HepG2 (cell line): Measurements from ENCODE around the gene ZNF771. TPM values are rescaled to one million over a fixed set of nuclear protein-coding genes. Genes with fewer than 3 reads are reported as not detected.
A peak's percentile ranks its signal among the peaks of the same experiment; 100 is the strongest.

Experiments
- AGO1 ChIP-seq: fragments of 200-400 bp; formaldehyde crosslinking; IDR thresholded peaks from 2 replicates; pipeline ENCODE4 v1.6.1; 2017; ENCODE audit warnings: mild to moderate bottlenecking, low read depth, low read length, moderate library complexity; ENCODE audit not compliant: poor library complexity, severe bottlenecking
- CC2D1A ChIP-seq: sonication (generic); formaldehyde crosslinking; IDR thresholded peaks from 2 replicates; pipeline ENCODE4 v1.8.1; 2023; ENCODE audit warnings: mild to moderate bottlenecking, missing genetic modification reagents
- CENPT ChIP-seq: sonication (generic); formaldehyde crosslinking; IDR thresholded peaks from 2 replicates; pipeline ENCODE4 v1.8.0; 2022; ENCODE audit warnings: low read depth, mild to moderate bottlenecking, moderate library complexity, missing genetic modification reagents
- EEA1 ChIP-seq: sonication (generic); formaldehyde crosslinking; IDR thresholded peaks from 2 replicates; pipeline ENCODE4 v1.5.1; 2020; ENCODE audit warnings: mild to moderate bottlenecking, missing genetic modification reagents, borderline replicate concordance
- ESRRA ChIP-seq: sonication (generic); formaldehyde crosslinking; IDR thresholded peaks from 2 replicates; pipeline ENCODE4 v1.5.1; 2020; ENCODE audit warnings: mild to moderate bottlenecking, low read depth, missing genetic modification reagents
- EZH2 ChIP-seq: conservative IDR thresholded peaks from 2 replicates; pipeline ENCODE4 v1.6.1; 2012; ENCODE audit warnings: mild to moderate bottlenecking, low read depth, low read length, moderate library complexity
- FOXK2 ChIP-seq: fragments of 450-650 bp; IDR thresholded peaks from 2 replicates; pipeline ENCODE4 v1.6.1; 2016
- HNRNPL ChIP-seq: fragments of 200-400 bp; formaldehyde crosslinking; IDR thresholded peaks from 2 replicates; pipeline ENCODE4 v1.6.1; 2017; ENCODE audit warnings: mild to moderate bottlenecking, low read depth, low read length
- ISL2 ChIP-seq: sonication (generic); formaldehyde crosslinking; IDR thresholded peaks from 2 replicates; pipeline ENCODE4 v1.5.0; 2020; ENCODE audit warnings: missing genetic modification reagents
- KAT7 ChIP-seq: IDR thresholded peaks from 2 replicates; pipeline ENCODE4 v1.6.1; 2018; ENCODE audit warnings: borderline replicate concordance, missing compliant biosample characterization
- NBN ChIP-seq: fragments of 450-650 bp; conservative IDR thresholded peaks from 2 replicates; pipeline ENCODE4 v1.6.1; 2017
- NFIB ChIP-seq: sonication (generic); formaldehyde crosslinking; IDR thresholded peaks from 2 replicates; pipeline ENCODE4 v1.9.0; 2021; ENCODE audit warnings: missing genetic modification reagents, mild to moderate bottlenecking, borderline replicate concordance
- NR2F6 ChIP-seq, 2 experiments: IDR thresholded peaks; 2 replicates each; pipeline ENCODE4 v1.6.1; 2016; ENCODE audit warnings: antibody characterized with exemption in 1 of 2, mild to moderate bottlenecking in 1 of 2
- REXO4 ChIP-seq: sonication (generic); formaldehyde crosslinking; IDR thresholded peaks from 2 replicates; pipeline ENCODE4 v1.8.0; 2022; ENCODE audit warnings: missing genetic modification reagents, mild to moderate bottlenecking, borderline replicate concordance
- RNF2 ChIP-seq: fragments of 450-650 bp; conservative IDR thresholded peaks from 2 replicates; pipeline ENCODE4 v1.6.1; 2016; ENCODE audit warnings: low read depth
- SIX4 ChIP-seq: sonication (generic); formaldehyde crosslinking; IDR thresholded peaks from 2 replicates; pipeline ENCODE4 v1.4.0; 2020; ENCODE audit warnings: missing genetic modification reagents
- TBX2 ChIP-seq: sonication (generic); formaldehyde crosslinking; IDR thresholded peaks from 2 replicates; pipeline ENCODE4 v1.5.0; 2020; ENCODE audit warnings: missing genetic modification reagents, mild to moderate bottlenecking, borderline replicate concordance
- ZEB1 ChIP-seq: IDR thresholded peaks from 2 replicates; pipeline ENCODE4 v1.6.1; 2012; ENCODE audit warnings: mild to moderate bottlenecking, low read depth, inconsistent platforms; ENCODE audit not compliant: insufficient replicate concordance
- ZNF501 ChIP-seq: sonication (generic); formaldehyde crosslinking; IDR thresholded peaks from 2 replicates; pipeline ENCODE4 v1.5.1; 2020; ENCODE audit warnings: mild to moderate bottlenecking, moderate library complexity, missing genetic modification reagents
- ZNF572 ChIP-seq: sonication (generic); formaldehyde crosslinking; IDR thresholded peaks from 2 replicates; pipeline ENCODE4 v1.5.1; 2020; ENCODE audit warnings: mild to moderate bottlenecking, missing genetic modification reagents
- ZNF615 ChIP-seq: sonication (generic); formaldehyde crosslinking; IDR thresholded peaks from 2 replicates; pipeline ENCODE4 v1.5.0; 2020; ENCODE audit warnings: mild to moderate bottlenecking, missing genetic modification reagents, borderline replicate concordance
- ZNF737 ChIP-seq: sonication (generic); formaldehyde crosslinking; IDR thresholded peaks from 2 replicates; pipeline ENCODE4 v1.5.0; 2020; ENCODE audit warnings: missing genetic modification reagents, mild to moderate bottlenecking, borderline replicate concordance
- ZNF841 ChIP-seq: sonication (generic); formaldehyde crosslinking; IDR thresholded peaks from 2 replicates; pipeline ENCODE4 v1.8.1; 2023; ENCODE audit warnings: missing genetic modification reagents, borderline replicate concordance
- polyA plus RNA-seq, 8 experiments: library from polyadenylated mRNA; depleted of rRNA in 3 of 8; stranded (reverse) in 7 of 8; unstranded in 1 of 8; fragments of >200 nt; fragmentation: Illumina TruSeq in 4 of 8; extraction: Trizol in 4 of 8; gene quantifications; 2 replicates each; pipeline versions ENCODE4 v1.2.1 to v1.2.3, GENCODE V29; 2011 to 2016; ENCODE audit warnings: low read depth in 4 of 8, missing spikeins in 1 of 8, mixed read lengths in 1 of 8; ENCODE audit not compliant: insufficient read depth in 1 of 8
- total RNA-seq, 5 experiments: library from RNA; depleted of rRNA; stranded (reverse); fragments of >200 nt; fragmentation: Illumina TruSeq; extraction: Trizol; gene quantifications; 2 replicates each; pipeline ENCODE4 v1.2.3, GENCODE V29; 2016; ENCODE audit warnings: low read depth in 1 of 5
- TF ChIP-seq, protein P1 (sequence below): sonication (generic); formaldehyde crosslinking; IDR thresholded peaks from 2 replicates; pipeline ENCODE4 v1.4.0; 2020; ENCODE audit warnings: missing genetic modification reagents
- TF ChIP-seq, protein P2 (sequence below): sonication (generic); formaldehyde crosslinking; IDR thresholded peaks from 2 replicates; pipeline ENCODE4 v1.5.0; 2020; ENCODE audit warnings: mild to moderate bottlenecking, low read depth, missing genetic modification reagents, borderline replicate concordance
- TF ChIP-seq, protein P3 (sequence below): sonication (generic); formaldehyde crosslinking; IDR thresholded peaks from 2 replicates; pipeline ENCODE4 v1.8.1; 2023; ENCODE audit warnings: mild to moderate bottlenecking, missing genetic modification reagents, borderline replicate concordance
- TF ChIP-seq, protein P4 (sequence below): sonication (generic); formaldehyde crosslinking; IDR thresholded peaks from 2 replicates; pipeline ENCODE4 v1.5.0; 2020; ENCODE audit warnings: missing genetic modification reagents

The ZNF771 gene
- total and polyA plus RNA-seq, 2 of the 13 experiments (the other 11 are each of a cell fraction or from before 2014, with no cell fraction given) = 5.0 to 11.8 TPM

DNA sequence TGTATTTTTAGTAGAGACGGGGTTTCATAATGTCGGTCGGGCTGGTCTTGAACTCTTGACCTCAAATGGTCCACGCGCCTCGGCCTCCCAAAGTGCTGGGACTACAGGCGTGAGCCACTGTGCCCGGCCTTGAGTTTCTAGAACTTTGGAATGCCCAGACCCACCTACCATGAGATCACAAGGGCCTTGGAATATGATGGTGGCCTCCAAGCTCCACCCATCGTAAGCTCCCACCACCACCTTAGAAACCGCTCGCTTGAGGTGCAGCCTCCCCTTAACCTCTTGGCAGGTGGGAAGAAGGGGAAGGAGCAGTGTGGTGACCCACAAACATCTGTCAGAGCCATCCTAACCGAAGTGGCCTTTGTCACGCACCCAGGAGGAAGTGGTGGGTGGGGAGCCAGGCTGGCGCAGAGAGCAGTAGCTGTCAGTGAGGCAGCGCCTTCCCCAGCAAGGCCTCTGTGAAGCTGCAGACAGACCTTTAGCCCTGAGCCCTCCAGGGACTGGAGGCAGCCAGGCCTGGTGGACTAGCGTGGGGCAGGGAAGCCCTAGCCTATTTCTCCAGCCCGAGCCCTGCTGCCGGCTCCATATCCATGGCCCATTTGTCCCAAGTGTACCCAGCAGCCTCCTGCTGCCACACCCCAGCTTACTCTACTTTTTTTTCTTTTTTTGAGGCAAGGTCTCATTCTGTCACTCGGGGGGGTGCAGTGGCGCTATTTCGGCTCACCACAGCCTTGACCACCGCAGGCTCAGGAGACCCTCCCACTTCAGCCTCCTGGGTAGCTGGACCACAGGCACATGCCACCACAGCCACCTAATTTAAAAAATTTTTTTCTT is 51.4 kb downstream of the ZNF771 start (continued):
- TF ChIP-seq EZH2 (no peak), SIX4 (no peak), NR2F6 (IDR thresholded peaks at IDR 0.05) (peak; percentile 59), NR2F6 (CRISPR knock-in tag; IDR thresholded peaks at IDR 0.05) (peak; percentile 54), REXO4 (CRISPR knock-in tag) (no peak), RNF2 (no peak), AGO1 (no peak), KAT7 (CRISPR knock-in tag) (no peak), ZNF737 (CRISPR knock-in tag) (no peak), TBX2 (CRISPR knock-in tag) (peak; percentile 78), ISL2 (CRISPR knock-in tag) (no peak), ZNF572 (CRISPR knock-in tag) (peak; percentile 64; the same call in 1 of the 2 replicates), ZNF615 (CRISPR knock-in tag) (no peak), ZEB1 (peak; percentile 44), ESRRA (CRISPR knock-in tag) (peak; percentile 18; the same call in 1 of the 2 replicates), CC2D1A (no peak), NFIB (no peak), NBN (no peak), HNRNPL (no peak; the same call in 1 of the 2 replicates), EEA1 (CRISPR knock-in tag) (peak; percentile 73; the same call in 1 of the 2 replicates), CENPT (CRISPR knock-in tag) (no peak), ZNF501 (CRISPR knock-in tag) (peak; percentile 91), FOXK2 (no peak), ZNF841 (no peak)
- TF ChIP-seq, protein P1, sequence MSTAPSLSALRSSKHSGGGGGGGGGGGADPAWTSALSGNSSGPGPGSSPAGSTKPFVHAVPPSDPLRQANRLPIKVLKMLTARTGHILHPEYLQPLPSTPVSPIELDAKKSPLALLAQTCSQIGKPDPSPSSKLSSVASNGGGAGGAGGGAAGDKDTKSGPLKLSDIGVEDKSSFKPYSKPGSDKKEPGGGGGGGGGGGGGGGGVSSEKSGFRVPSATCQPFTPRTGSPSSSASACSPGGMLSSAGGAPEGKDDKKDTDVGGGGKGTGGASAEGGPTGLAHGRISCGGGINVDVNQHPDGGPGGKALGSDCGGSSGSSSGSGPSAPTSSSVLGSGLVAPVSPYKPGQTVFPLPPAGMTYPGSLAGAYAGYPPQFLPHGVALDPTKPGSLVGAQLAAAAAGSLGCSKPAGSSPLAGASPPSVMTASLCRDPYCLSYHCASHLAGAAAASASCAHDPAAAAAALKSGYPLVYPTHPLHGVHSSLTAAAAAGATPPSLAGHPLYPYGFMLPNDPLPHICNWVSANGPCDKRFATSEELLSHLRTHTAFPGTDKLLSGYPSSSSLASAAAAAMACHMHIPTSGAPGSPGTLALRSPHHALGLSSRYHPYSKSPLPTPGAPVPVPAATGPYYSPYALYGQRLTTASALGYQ (CRISPR knock-in tag) = no peak
- TF ChIP-seq, protein P2, sequence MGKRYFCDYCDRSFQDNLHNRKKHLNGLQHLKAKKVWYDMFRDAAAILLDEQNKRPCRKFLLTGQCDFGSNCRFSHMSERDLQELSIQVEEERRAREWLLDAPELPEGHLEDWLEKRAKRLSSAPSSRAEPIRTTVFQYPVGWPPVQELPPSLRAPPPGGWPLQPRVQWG = no peak
- TF ChIP-seq, protein P3, sequence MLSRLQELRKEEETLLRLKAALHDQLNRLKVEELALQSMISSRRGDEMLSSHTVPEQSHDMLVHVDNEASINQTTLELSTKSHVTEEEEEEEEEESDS (CRISPR knock-in tag) = peak; percentile 60; the same call in 1 of the 2 replicates
- TF ChIP-seq, protein P4, sequence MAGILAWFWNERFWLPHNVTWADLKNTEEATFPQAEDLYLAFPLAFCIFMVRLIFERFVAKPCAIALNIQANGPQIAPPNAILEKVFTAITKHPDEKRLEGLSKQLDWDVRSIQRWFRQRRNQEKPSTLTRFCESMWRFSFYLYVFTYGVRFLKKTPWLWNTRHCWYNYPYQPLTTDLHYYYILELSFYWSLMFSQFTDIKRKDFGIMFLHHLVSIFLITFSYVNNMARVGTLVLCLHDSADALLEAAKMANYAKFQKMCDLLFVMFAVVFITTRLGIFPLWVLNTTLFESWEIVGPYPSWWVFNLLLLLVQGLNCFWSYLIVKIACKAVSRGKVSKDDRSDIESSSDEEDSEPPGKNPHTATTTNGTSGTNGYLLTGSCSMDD (CRISPR knock-in tag) = no peak
